Sigmoid colon (tissue), 4 donors: Measurements from ENCODE around the gene BLTP2.
"Not testable (repeated sequence)": the region's sequence is repeated elsewhere in the genome, so short reads cannot be mapped to it uniquely, and the experiment has no call there.

Source experiments
- CTCF ChIP-seq, 4 experiments: fragments of 450-650 bp in 3 of 4; fragments of 200-600 bp in 1 of 4; IDR thresholded peaks; one replicate each; pipeline ENCODE4 v1.5.1; 2016 to 2019; ENCODE audit warnings: antibody characterized with exemption in 4 of 4, mild to moderate bottlenecking in 3 of 4, moderate library complexity in 2 of 4
- POLR2AphosphoS5 ChIP-seq, 4 donors: sonication (generic); formaldehyde crosslinking; IDR thresholded peaks; one replicate each; pipeline ENCODE4 v1.6.1; 2017; ENCODE audit warnings: antibody characterized with exemption in 4 of 4

- not testable (repeated sequence) for TF ChIP-seq CTCF, POLR2AphosphoS5 (IDR thresholded peaks at IDR 0.05)
Observed at GRCh38 chr17:28659497-28659881, 14.5 kb upstream of the BLTP2 start.
